ENCODE data around the gene IGFBP2. TPM values are rescaled to one million over a fixed set of nuclear protein-coding genes. Genes with fewer than 3 reads are reported as not detected.

The IGFBP2 gene
- total RNA-seq, 4 donors from 2014 or later, result 126 to 243 (median 153) TPM

DNA sequence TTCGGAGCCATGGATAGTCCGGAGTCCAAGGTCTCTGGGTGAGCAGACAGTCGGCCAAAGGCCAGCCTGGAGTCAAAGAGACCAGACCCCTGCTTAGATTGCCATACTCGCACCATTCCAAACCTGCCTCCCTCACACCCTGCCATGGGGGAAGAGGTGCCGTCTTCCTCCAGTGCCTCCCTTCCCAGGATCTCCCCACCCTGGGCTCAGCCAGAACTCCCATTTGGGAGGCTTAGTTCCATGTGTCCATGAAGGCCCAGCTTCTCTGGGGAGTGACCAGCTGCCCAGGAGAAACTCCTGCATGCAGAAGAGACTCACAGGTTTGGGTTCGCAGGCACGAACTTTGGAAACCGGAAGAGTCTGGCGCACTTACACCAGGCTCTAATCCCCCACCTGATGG, 40.4 kb downstream of the IGFBP2 start:
- DNase-seq (ENCODE audit: low spot score) (no peak), ATAC-seq (ENCODE audit: low FRiP score) (no peak)
- TF ChIP-seq, protein P1, sequence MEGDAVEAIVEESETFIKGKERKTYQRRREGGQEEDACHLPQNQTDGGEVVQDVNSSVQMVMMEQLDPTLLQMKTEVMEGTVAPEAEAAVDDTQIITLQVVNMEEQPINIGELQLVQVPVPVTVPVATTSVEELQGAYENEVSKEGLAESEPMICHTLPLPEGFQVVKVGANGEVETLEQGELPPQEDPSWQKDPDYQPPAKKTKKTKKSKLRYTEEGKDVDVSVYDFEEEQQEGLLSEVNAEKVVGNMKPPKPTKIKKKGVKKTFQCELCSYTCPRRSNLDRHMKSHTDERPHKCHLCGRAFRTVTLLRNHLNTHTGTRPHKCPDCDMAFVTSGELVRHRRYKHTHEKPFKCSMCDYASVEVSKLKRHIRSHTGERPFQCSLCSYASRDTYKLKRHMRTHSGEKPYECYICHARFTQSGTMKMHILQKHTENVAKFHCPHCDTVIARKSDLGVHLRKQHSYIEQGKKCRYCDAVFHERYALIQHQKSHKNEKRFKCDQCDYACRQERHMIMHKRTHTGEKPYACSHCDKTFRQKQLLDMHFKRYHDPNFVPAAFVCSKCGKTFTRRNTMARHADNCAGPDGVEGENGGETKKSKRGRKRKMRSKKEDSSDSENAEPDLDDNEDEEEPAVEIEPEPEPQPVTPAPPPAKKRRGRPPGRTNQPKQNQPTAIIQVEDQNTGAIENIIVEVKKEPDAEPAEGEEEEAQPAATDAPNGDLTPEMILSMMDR (IDR thresholded peaks at IDR 0.05), result no peak

DNA sequence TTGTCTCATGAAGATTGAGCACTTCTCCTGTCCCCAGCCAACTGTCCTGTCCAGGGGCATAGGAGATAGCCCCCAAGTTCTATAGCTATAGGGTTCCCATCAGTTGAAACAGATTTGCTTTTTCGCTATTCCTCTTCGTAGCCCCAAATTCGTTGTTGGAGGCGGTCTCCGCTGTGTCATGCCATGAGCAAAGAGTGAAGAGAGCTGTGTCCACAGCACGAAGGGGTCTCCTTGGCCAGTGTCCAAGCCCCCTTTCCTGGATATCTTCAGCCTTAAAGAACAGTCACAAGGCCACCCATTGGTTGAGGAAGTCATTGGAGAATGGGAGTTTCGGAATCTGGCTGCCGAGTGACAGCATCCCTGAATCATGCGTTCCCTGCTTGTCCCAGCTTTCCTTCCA, 41.2 kb downstream of the IGFBP2 start:
- TF ChIP-seq, protein P1 (IDR thresholded peaks at IDR 0.05), result no peak

DNA sequence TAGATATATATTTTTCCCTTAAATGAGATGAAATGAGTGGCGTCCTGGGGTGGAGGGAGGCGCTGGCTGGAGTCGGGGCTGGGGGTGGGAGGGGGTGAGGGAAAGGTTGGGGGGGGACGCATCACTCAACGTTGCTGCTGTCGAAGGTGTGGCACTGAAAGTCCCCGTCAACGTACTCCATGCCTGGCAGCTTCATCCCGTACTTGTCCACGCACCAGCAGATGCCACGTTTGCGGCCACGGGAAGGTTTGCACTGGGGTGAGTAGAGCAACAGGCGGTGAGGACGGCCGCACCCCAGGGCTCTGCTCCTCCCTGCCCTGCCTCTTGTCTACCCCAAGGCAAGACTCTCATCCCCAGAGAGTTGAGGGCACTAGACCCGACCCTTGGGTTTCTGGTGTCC, 43.4 kb downstream of the IGFBP2 start:
- ATAC-seq (ENCODE audit: low FRiP score), result no peak
- TF ChIP-seq, protein P1 (IDR thresholded peaks at IDR 0.05), result no peak
- no peak for DNase-seq (ENCODE audit: low spot score)

More for the DNA sequence above, 41.2 kb downstream of the IGFBP2 start:
- no peak for ATAC-seq (ENCODE audit: low FRiP score)
- no peak for DNase-seq (ENCODE audit: low spot score)

DNA sequence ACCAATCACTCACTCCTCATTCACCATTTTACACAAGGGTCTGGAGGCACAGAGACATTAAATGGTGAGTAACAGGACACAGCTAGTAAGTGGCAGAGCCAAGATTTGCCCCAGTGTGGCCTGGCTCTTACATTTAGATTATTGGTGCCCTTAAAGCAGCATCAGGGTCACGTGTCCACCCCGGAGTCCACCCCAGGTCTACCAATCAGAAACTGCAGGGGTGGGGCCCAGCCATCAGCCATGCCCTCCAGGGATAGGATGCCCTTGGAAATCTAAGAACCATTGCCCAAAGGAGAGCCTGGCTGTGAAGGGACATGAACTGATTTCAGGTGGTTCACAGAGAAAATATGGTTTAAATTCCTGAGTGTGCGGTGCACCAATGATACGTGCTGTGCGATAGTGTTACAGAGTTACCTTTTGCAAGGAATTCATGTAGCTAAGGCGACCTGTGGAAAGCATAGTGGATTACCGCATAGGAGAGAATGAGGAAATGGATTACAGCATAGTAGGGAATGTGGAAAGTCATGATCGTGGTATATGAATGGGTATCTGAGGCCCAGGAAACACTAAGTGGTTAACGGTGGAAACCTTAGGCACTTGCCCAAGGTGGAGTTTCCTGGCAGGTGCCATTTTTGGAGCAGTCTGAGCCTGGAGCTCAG, 44.3 kb downstream of the IGFBP2 start:
- TF ChIP-seq, protein P1 (IDR thresholded peaks at IDR 0.05), result no peak
- DNase-seq (ENCODE audit: low spot score), result no peak

DNA sequence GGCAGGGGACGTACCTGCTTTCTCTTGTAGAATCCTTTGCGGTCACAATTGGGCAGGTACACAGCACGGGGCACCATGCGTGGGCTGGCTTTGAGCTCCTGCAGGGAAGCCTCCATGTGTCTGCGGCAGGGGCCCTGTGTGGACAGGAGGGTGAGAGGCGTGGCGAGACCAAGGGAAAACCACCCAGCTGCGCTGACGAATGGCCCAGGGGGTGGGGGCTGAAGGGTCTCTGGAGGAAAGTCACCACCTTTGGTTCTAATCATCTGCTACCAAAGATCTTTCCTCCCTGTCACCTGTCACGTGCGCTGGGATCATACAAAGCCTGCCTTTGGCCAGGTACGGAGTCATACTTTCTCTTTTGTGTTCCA, 44.9 kb downstream of the IGFBP2 start:
- DNase-seq (ENCODE audit: low spot score), result no peak
- TF ChIP-seq, protein P1 (IDR thresholded peaks at IDR 0.05), result no peak
- no peak for ATAC-seq (ENCODE audit: low FRiP score)

More for the DNA sequence above, 44.3 kb downstream of the IGFBP2 start:
- no peak for ATAC-seq (ENCODE audit: low FRiP score)

DNA sequence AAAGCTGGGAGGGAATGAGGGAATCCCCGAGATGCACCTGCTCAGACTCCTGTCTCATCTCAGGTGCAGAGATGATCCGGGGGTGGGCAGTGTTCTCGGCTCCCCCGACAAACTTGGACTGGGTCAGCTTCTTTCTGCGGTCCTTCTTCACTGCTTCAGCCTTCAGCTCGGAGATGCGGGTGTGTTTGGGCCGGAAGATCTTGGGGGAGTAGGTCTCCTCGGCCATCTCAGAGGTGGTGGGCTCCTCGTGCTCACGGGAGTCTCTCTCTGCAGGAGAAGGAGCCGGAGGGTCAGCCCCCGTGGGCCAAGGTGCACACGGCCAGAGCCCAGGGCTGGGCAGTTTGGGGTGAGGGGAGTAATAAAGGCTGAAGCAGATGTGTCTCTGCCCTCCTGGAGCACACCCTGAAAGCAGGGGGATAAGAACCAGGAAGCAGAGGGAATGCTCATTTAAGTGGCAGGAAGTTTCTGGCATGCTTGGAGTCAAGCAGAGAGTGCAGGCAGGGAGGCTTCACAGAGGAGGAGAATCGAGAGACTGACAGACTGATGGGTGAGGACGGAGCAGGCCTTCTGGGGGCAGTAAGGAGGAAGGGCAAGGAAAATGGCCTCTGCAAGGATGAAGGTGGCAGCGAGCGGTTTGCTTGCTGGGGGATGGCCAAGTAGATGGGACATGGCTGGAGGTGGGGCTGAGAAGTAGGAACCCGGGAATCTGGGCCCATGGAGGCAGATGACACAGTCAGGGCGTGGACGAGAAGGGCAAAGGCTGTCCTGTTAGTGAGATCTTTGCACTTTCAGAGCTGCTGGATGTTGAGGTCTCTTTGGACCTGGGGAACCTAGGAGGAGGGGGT, 45.8 kb downstream of the IGFBP2 start:
- ATAC-seq (ENCODE audit: low FRiP score), result no peak
- no peak for DNase-seq (ENCODE audit: low spot score)
- TF ChIP-seq, protein P1 (IDR thresholded peaks at IDR 0.05), result no peak

DNA sequence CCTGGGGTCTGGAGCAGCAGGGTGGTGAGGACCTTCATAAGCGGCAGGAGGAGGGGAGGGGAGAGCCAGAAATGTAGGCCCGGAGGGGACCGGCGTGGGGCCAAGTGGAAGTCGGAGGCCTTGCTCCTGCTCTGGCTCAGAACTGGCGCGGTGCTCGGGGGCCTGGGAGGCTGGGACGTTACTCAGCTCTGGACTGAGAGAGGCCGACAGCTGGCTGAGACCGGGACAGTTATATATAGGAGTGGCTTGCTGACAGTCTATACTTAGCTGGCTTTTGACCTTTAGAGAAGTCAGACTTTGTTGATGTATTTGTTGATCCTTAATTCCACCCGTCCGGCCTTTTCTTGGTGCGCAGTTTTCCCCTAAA, 46.4 kb downstream of the IGFBP2 start:
- TF ChIP-seq, protein P1 (IDR thresholded peaks at IDR 0.05), result no peak
- ATAC-seq (ENCODE audit: low FRiP score), result no peak

More for the DNA sequence above, 46.4 kb downstream of the IGFBP2 start:
- DNase-seq (ENCODE audit: low spot score), result no peak
